ENCODE data around the gene SIRT4.
"Not testable (repeated sequence)": the region's sequence is repeated elsewhere in the genome, so short reads cannot be mapped to it uniquely, and the experiment has no call there.

Gene SIRT4, protein sequence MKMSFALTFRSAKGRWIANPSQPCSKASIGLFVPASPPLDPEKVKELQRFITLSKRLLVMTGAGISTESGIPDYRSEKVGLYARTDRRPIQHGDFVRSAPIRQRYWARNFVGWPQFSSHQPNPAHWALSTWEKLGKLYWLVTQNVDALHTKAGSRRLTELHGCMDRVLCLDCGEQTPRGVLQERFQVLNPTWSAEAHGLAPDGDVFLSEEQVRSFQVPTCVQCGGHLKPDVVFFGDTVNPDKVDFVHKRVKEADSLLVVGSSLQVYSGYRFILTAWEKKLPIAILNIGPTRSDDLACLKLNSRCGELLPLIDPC

GRCh38 chr12:120301962-120302815, at the start of gene SIRT4:
Gene SIRT4 (plus strand): TSS chr12:120302321. CDS start chr12:120303562, 1,241 bp downstream.
- Mint-ChIP-seq H3K36me3 (ENCODE audit: low read depth) (no peaks in the 10 kb centered on the region), H3K4me3 (peak within 1 kb of the TSS; percentile 89), H3K9me3 (no peaks in the 10 kb centered on the region), H3K27me3 (ENCODE audit: low read depth) (peaks cover 3% of the 10 kb centered on the region), H3K27ac (peak within 1 kb of the TSS; percentile 70), H3K4me1 (ENCODE audit: low read depth) (peaks cover 9% of the 10 kb centered on the region)

DNA sequence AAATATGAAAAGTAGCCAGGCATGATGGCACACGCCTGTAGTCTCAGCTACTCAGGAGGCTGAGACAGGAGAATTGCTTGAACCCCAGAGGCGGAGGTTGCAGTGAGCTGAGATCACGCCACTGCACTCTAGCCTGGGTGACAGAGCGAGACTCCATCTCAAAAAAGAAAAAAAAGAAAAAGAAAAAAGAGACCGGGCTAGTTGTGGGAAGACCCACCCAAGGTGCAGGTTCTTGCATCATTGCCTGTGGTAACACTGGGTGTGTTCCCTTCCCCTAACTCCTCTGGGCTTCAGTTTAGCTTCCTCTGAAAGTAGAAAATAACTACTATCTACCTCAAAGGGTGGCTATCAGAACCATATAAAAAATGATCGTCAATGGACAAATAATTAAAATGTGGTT, 48.8 kb upstream of the SIRT4 start:
- Mint-ChIP-seq H3K4me1 (ENCODE audit: low read depth) (peaks cover 68% of the 10 kb centered on the region), H3K4me3 (peak overlapping the region; percentile 71), H3K36me3 (ENCODE audit: low read depth) (peaks cover 48% of the 10 kb centered on the region), H3K27ac (peak overlapping the region; percentile 85)
- not testable (repeated sequence) for H3K9me3 Mint-ChIP-seq; H3K27me3 Mint-ChIP-seq (ENCODE audit: low read depth)

GRCh38 chr12:120254809-120255208, 47.3 kb upstream of the SIRT4 start:
- Mint-ChIP-seq H3K36me3 (ENCODE audit: low read depth) (peaks cover 40% of the 10 kb centered on the region), H3K4me3 (peak overlapping the region; percentile 45), H3K27me3 (ENCODE audit: low read depth) (no peaks in the 10 kb centered on the region), H3K9me3 (no peaks in the 10 kb centered on the region), H3K4me1 (ENCODE audit: low read depth) (peaks cover 65% of the 10 kb centered on the region), H3K27ac (peak overlapping the region; percentile 81)

DNA sequence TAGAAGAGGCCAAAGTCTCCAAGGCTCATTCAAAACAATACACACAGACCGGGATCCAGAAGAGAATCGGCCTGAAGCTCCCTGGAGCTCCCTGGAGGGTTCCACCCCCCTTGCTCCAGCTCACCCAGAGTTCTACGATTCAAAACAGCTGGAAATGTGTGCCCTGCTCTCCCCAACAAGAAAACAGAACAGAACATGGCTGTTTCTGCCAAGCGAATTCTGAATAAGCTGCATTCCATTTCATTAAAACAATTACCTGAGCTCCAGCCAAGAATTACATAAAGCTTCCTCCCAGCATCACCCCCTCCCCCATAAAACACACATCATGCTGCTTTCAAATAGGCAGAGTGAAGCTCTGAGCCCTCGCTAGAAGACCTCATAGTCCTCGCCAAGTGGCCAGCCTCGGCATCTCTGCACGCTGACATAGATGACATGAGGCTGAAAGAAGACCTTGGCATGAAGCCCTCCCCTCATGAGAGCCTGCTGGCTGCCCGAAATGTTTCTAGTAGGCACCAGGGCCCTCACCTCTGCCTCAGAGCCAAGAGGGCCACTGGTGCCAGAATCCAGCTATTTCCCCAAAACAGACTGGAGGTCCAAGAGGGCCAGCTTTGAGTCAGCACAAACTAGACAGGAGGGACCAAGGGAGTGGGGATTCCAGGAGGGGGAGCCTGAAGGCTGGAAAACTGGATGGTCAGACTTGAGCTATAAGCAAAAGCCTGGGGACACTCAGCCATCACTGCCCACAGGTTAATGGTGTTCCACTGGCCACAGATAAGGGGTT, 44.9 kb upstream of the SIRT4 start:
- Mint-ChIP-seq H3K9me3 (no peaks in the 10 kb centered on the region), H3K36me3 (ENCODE audit: low read depth) (peaks cover 40% of the 10 kb centered on the region), H3K4me1 (ENCODE audit: low read depth) (peaks cover 65% of the 10 kb centered on the region), H3K4me3 (no peak overlapping the region), H3K27ac (peak overlapping the region; percentile 93), H3K27me3 (ENCODE audit: low read depth) (no peaks in the 10 kb centered on the region)

DNA sequence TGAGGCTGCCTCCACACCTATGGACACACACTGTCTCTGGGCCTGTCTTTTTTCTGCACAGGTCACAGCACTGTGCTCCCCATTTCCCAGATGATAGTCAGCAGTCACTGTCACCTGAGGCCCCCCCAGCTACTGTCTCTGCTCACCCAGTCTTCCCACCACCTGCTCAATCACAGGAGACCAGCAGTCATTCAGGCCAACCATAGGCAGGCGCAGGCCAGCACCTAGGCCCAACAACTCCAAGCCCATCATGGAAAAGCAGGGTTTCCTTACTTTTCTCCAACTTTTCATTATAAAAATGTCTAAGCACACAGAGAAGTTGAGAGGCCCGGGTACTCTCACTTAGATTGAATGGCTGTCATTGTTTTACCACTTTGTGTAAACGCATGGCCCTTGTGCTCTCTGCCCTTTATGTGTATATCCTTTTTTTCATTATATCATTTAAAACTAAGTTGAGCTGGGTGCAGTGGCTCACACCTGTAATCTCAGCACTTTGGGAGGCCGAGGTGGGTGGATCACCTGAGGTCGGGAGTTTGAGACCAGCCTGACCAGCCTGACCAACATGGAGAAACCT, 43.7 kb upstream of the SIRT4 start:
- H3K27me3 Mint-ChIP-seq (ENCODE audit: low read depth), result no peaks in the 10 kb centered on the region

GRCh38 chr12:120259418-120260202, 42.5 kb upstream of the SIRT4 start:
- Mint-ChIP-seq H3K27me3 (ENCODE audit: low read depth) (no peaks in the 10 kb centered on the region), H3K4me1 (ENCODE audit: low read depth) (peaks cover 63% of the 10 kb centered on the region), H3K27ac (peak overlapping the region; percentile 5), H3K36me3 (ENCODE audit: low read depth) (peaks cover 52% of the 10 kb centered on the region), H3K9me3 (no peaks in the 10 kb centered on the region), H3K4me3 (peak overlapping the region; percentile 9)

More for the DNA sequence above, 43.7 kb upstream of the SIRT4 start:
- Mint-ChIP-seq H3K4me3 (peak overlapping the region; percentile 7), H3K36me3 (ENCODE audit: low read depth) (peaks cover 49% of the 10 kb centered on the region), H3K4me1 (ENCODE audit: low read depth) (peaks cover 65% of the 10 kb centered on the region), H3K27ac (peak overlapping the region; percentile 62), H3K9me3 (no peaks in the 10 kb centered on the region)

- Mint-ChIP-seq H3K36me3 (ENCODE audit: low read depth) (peaks cover 50% of the 10 kb centered on the region), H3K27me3 (ENCODE audit: low read depth) (no peaks in the 10 kb centered on the region), H3K4me1 (ENCODE audit: low read depth) (peaks cover 60% of the 10 kb centered on the region), H3K27ac (peak overlapping the region; percentile 79), H3K4me3 (peak overlapping the region; percentile 35), H3K9me3 (no peaks in the 10 kb centered on the region)
Observed at GRCh38 chr12:120260607-120261006, 41.5 kb upstream of the SIRT4 start.

DNA sequence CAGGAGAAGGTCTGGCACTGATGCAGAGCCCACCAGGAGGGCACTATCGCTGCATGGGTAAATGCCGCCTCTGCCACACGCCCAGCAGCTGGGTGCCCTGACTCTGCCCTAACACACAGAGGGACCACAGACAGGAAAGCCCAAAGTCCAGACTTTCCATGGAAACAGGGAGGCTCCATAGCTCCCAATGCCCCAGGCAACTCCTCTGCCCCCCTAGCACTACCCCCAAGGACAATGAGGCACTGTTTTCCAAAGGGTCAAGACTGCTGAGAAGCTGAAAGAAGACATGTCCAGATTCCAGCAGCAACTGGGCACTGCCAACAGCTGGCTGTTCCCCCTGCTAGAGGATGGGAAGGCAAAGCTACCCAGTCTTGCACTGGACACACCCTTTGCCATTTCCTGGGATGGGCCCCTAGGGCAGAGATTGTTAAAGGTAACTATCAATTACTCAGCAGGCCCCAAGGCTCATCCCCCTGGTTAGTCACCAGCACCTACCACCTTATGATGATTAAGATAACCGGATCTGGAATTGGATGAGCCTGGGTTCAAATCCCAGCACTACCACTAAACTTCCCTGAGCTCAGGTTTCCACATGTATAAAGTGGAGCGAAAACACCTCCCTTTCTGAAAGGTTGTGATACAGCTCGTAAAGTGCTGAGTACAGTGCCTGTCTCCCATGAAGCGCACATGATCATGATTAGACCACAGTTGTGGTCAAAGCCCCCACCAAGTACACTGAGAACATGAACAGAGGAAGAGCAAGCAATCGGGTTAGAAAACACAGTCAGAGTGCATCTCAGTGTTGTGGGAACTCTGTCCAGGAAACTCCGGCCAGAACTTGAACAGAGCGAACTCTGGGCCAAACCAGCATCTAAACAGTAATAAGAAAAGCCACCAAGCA, 39.9 kb upstream of the SIRT4 start:
- Mint-ChIP-seq H3K36me3 (ENCODE audit: low read depth) (peaks cover 42% of the 10 kb centered on the region), H3K4me1 (ENCODE audit: low read depth) (peaks cover 57% of the 10 kb centered on the region), H3K27me3 (ENCODE audit: low read depth) (no peaks in the 10 kb centered on the region), H3K27ac (peak overlapping the region; percentile 79), H3K9me3 (no peaks in the 10 kb centered on the region), H3K4me3 (peak overlapping the region; percentile 98)

DNA sequence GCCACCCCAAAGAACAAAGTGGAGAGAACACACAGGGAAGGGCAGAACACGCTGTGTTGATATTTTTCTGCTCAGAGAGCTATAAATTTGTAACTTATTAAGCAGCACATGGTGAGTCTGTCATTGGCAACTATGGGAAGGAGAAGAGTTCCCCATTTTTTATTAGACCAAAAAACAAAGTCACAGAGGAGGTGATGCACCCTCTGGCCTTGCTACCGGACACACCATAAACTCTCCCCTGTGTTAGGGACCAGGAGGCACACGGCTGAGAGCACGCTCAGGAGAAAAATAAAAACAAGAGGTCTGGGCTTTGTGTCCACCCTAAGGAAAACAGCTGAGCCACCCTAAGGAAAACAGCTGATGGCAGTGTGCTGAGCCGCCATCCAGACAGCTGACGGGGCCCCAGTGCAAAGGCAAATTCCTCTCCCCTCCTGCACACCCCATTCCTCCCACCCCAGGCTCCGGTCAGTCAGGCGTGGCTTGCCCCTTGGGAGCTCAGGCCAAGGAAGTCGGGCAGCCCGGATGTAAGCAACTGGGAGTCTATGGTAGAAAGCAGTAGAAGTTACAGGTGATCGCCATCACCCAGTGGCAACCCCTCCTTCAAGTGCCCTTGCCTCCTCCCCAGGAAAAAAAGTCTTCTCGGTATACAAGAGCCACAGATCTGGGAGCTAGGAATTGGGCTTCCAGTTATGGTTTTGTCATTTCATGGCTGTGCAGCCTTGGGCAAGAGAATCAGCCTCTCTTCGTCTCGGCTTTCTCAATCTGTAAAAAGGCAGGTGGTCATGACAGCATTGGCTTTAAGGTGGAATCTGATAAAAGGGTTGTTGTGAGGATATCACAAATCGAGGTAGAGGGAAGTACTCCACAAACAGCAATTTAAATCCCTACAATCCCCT, 39.0 kb upstream of the SIRT4 start:
- Mint-ChIP-seq H3K27me3 (ENCODE audit: low read depth) (no peaks in the 10 kb centered on the region), H3K9me3 (no peaks in the 10 kb centered on the region), H3K36me3 (ENCODE audit: low read depth) (peaks cover 41% of the 10 kb centered on the region), H3K4me1 (ENCODE audit: low read depth) (peaks cover 54% of the 10 kb centered on the region), H3K4me3 (peak overlapping the region; percentile 98), H3K27ac (peak overlapping the region; percentile 79)

- peaks cover 49% of the 10 kb centered on the region for H3K4me1 Mint-ChIP-seq (ENCODE audit: low read depth)
Observed at GRCh38 chr12:120263748-120264085, 38.4 kb upstream of the SIRT4 start.

GRCh38 chr12:120264086-120264903, 37.8 kb upstream of the SIRT4 start:
- peaks cover 40% of the 10 kb centered on the region for H3K36me3 Mint-ChIP-seq (ENCODE audit: low read depth)
- H3K27ac Mint-ChIP-seq, result peak overlapping the region; percentile 82
- H3K4me3 Mint-ChIP-seq, result peak overlapping the region; percentile 98
- H3K9me3 Mint-ChIP-seq, result no peaks in the 10 kb centered on the region
- H3K4me1 Mint-ChIP-seq (ENCODE audit: low read depth), result peaks cover 47% of the 10 kb centered on the region
- no peaks in the 10 kb centered on the region for H3K27me3 Mint-ChIP-seq (ENCODE audit: low read depth)

More at GRCh38 chr12:120263748-120264085, 38.4 kb upstream of the SIRT4 start:
- peaks cover 41% of the 10 kb centered on the region for H3K36me3 Mint-ChIP-seq (ENCODE audit: low read depth)
- no peaks in the 10 kb centered on the region for H3K27me3 Mint-ChIP-seq (ENCODE audit: low read depth)
- H3K9me3 Mint-ChIP-seq, result no peaks in the 10 kb centered on the region
- peak overlapping the region; percentile 49 for H3K27ac Mint-ChIP-seq
- peak overlapping the region; percentile 98 for H3K4me3 Mint-ChIP-seq

Measured in T-helper 1 cell treated with Interleukin-12 subunit alpha and Interleukin-12 subunit beta and Interleukin-4 antibody, amounts not matched to agents 30 μg/mL and 1 μg/mL, for 36 hours (primary cell).